Measurements from ENCODE around the gene TCEA3. TPM values are rescaled to one million over a fixed set of nuclear protein-coding genes. Genes with fewer than 3 reads are reported as not detected.

The TCEA3 gene
- total and polyA plus RNA-seq, 10 of the 15 experiments (the other 5 are each of a cell fraction or from before 2014, with no cell fraction given) = 0.06 to 0.23 (median 0.08) TPM; not detected in 7

GRCh38 chr1:23451441-23451840 lies 26.9 kb upstream of the TCEA3 start:
- POLR2A ChIA-PET = no interaction called here
- H3K27me3 ChIP-seq (replicated peaks in 1 of 2; ENCODE audit: control insufficient read depth in 2 of 2, insufficient read depth in 2 of 2, low read length in 1 of 2) = peaks cover 2 to 3% of the 10 kb centered on the region in 2 experiments; a peak in 3 of 4 replicates
- intact Hi-C loops (cut with micrococcal nuclease; ENCODE audit: unreplicated experiment) (no loop called here), in situ Hi-C loops (cut with MboI) (no loop called here)
- no peak; the same call in 2 of the 3 replicates for ATAC-seq
- WGBS (ENCODE audit: insufficient coverage, insufficient replicate concordance, low lambda C conversion rate, missing lambda C conversion rate) = 0% methylated on average over 1 of the region's 1 CpG
- BruUV-seq (replicated peaks) = no TSS peak
- SMC1A ChIA-PET (ENCODE audit: uncharacterized antibody, unreplicated experiment) = no interaction called here
- no peaks in the 10 kb centered on the region for H3K4me1 ChIP-seq (ENCODE audit: control insufficient read depth, insufficient read depth, low read length)
- H3K4me3 ChIP-seq = no peak overlapping the region
- no peak for FAIRE-seq
- CTCF ChIA-PET = interaction anchor here (1.3 kb wide), 1 partner anchor 46 kb away, joined by 4 read pairs; no protein-coding TSS in a partner anchor
- no peak overlapping the region for H3K27ac ChIP-seq (ENCODE audit: control insufficient read depth, insufficient read depth)
- RAD21 ChIA-PET (ENCODE audit: unreplicated experiment) = no interaction called here
- no peaks in the 10 kb centered on the region for H4K20me1 ChIP-seq (ENCODE audit: control insufficient read depth, insufficient read depth)
- H3K9ac ChIP-seq (ENCODE audit: control insufficient read depth, insufficient read depth, low read length) = no peak overlapping the region
- no peak for DNase-seq (ENCODE audit: low read depth, low spot score)
- H3K4me2 ChIP-seq (ENCODE audit: control insufficient read depth, insufficient read depth) = no peak overlapping the region
- H3K79me2 ChIP-seq (ENCODE audit: control insufficient read depth, insufficient read depth, low read length) = no peaks in the 10 kb centered on the region
- H2AFZ ChIP-seq (ENCODE audit: control insufficient read depth, low read depth, low read length) = no peak overlapping the region
- no peaks in the 10 kb centered on the region for H3K36me3 ChIP-seq (ENCODE audit: control insufficient read depth in 2 of 2, insufficient read depth in 2 of 2, low read length in 1 of 2)
- no peaks in the 10 kb centered on the region for H3K9me3 ChIP-seq (replicated peaks; ENCODE audit: control insufficient read depth, insufficient read depth, low read length)
- TF ChIP-seq CTCF (IDR thresholded peaks at IDR 0.05 in 2 of 3, conservative IDR thresholded peaks at IDR 0.05 in 1 of 3; ENCODE audit: control insufficient read depth in 2 of 3, extremely low read depth in 1 of 3, insufficient read depth in 1 of 3, low read depth in 3 of 3, low read length in 3 of 3) = no peak
- TF ChIP-seq TCF3 (IDR thresholded peaks at IDR 0.05; ENCODE audit: borderline replicate concordance, insufficient read depth, low read depth, low read length) = no peak
- no peak for TF ChIP-seq RUNX3 (IDR thresholded peaks at IDR 0.05; ENCODE audit: low read length)
- TF ChIP-seq, protein P1, sequence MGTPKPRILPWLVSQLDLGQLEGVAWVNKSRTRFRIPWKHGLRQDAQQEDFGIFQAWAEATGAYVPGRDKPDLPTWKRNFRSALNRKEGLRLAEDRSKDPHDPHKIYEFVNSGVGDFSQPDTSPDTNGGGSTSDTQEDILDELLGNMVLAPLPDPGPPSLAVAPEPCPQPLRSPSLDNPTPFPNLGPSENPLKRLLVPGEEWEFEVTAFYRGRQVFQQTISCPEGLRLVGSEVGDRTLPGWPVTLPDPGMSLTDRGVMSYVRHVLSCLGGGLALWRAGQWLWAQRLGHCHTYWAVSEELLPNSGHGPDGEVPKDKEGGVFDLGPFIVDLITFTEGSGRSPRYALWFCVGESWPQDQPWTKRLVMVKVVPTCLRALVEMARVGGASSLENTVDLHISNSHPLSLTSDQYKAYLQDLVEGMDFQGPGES (IDR thresholded peaks at IDR 0.05) = no peak
- TF ChIP-seq PAX8 (IDR thresholded peaks at IDR 0.05) = no peak
- TF ChIP-seq ZSCAN29 (IDR thresholded peaks at IDR 0.05) = no peak
- no peak for TF ChIP-seq SPI1 (IDR thresholded peaks at IDR 0.05; ENCODE audit: borderline replicate concordance, insufficient read depth, low read depth, low read length)
- no peak for TF ChIP-seq NFYB (IDR thresholded peaks at IDR 0.05; ENCODE audit: insufficient read depth, low read depth, low read length)
- TF ChIP-seq PRDM15 (CRISPR knock-in tag; IDR thresholded peaks at IDR 0.05) = no peak
- no peak for TF ChIP-seq SIN3A (IDR thresholded peaks at IDR 0.05; ENCODE audit: low read depth, low read length)
- TF ChIP-seq NFIC (IDR thresholded peaks at IDR 0.05; ENCODE audit: low read depth, low read length) = no peak
- TF ChIP-seq, protein P2, sequence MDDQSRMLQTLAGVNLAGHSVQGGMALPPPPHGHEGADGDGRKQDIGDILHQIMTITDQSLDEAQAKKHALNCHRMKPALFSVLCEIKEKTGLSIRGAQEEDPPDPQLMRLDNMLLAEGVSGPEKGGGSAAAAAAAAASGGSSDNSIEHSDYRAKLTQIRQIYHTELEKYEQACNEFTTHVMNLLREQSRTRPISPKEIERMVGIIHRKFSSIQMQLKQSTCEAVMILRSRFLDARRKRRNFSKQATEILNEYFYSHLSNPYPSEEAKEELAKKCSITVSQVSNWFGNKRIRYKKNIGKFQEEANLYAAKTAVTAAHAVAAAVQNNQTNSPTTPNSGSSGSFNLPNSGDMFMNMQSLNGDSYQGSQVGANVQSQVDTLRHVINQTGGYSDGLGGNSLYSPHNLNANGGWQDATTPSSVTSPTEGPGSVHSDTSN (IDR thresholded peaks at IDR 0.05; ENCODE audit: insufficient replicate concordance, low read depth, low read length) = no peak
- no peak for TF ChIP-seq CEBPZ (IDR thresholded peaks at IDR 0.05; ENCODE audit: low read depth, low read length)
